Right renal pelvis (tissue), 4 donors: ENCODE results near the gene TTC39B. TPM values are rescaled to one million over a fixed set of nuclear protein-coding genes. Genes with fewer than 3 reads are reported as not detected.

Experiments
- DNase-seq, 4 donors: peaks; one replicate each; pipeline ENCODE4 v3.0.0-alpha.2; 2013; ENCODE audit warnings: low read depth in 4 of 4, low spot score in 3 of 4, missing footprints in 1 of 4
- polyA plus RNA-seq, 4 donors: library from polyadenylated mRNA; unstranded; fragments of 120-200 nt; gene quantifications; one replicate each; pipeline ENCODE4 v1.2.1, GENCODE V29; 2013; ENCODE audit not compliant: insufficient read length in 4 of 4

TTC39B gene
- polyA plus RNA-seq, 4 donors, result 6.7 to 9.3 (median 7.4) TPM

DNA sequence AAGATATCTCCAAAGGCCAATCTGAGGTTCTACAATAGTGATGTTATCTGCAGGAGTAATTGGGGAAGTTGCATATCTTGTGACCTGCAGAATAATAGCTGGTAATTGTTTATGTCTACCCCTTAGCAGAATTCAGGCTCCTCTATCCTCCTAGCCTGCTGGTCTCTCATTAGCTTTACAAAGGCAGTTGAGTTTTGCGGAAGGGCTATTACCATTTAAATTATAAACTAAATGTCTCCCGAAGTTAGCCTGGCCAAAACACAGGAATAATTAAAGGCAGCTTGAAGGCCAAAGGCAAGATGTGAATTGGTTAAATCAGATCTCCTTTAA lies 168.7 kb downstream of the TTC39B start:
- DNase-seq, result no peak

DNA sequence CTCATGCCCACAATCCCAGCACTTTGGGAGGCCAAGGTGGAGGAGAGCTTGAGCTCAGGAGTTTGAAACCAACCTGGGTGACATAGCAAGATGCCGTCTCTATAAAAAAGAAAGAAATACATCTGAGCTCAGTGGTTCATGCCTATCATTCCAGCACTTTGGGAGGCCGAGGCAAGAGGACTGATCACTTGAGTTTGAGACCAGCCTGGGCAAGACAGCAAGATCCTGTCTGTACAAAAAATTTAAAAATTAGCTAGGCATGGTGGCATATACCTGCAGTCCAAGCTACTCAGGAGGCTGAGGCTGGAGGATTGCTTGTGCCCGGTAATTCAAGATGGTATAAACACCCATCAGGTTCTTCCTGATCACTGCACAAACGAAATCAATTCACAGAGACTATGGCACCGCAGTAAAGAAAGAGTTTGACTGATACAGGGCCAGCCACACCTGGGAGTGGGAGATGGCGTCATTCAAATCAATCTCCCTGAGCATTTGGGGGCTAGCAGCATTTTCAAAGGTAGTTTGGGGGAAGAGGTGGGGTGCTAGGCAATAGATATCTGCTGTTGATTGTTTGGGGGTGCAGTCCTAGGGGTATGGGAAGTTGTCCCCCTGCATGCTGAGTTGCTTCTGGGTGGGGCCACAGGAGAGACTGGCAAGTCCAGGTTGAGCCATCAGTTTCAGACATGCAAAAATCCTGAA lies 169.2 kb downstream of the TTC39B start:
- no peak for DNase-seq

DNA sequence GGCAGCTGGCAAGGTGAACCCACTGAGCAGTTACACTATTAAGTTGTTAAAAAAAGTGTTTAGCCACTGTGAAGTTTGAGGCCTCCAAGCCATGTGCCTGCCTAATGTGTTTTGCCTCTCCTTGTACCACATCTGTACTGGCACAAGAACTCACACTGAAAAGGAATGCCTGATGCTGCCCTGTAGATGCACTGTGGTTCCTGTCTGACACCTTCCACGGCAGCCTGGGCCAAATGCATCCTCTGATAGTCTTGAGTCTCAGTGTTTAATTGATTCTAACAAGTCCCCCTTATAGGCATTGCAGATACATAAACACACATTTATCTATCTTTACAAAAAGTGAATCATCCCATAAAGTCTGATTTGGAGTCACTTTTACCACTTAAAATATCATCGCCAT lies 169.9 kb downstream of the TTC39B start:
- DNase-seq, result no peak

DNA sequence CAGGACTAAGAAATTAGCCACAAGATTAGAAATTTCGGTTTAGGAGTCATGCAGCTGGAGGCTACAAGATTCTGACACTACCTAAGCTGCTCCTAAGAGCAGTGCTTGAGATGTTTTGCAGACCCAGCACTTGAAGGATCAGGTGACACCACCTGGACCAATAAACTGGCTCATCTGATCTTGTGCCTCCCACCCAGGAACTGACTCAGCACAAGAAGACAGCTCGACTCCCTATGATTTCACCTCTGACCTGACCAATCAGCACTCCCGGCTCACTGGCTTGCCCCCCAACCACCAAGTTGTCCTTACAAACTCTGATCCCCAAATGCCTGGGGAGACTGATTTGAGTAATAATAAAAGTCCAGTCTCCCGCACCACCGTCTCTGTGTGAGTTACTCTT lies 170.4 kb downstream of the TTC39B start:
- no peak for DNase-seq

GRCh38 chr9:15135164-15135792 lies 171.7 kb downstream of the TTC39B start:
- peak; percentile 71 to 84 (median 80) for DNase-seq

DNA sequence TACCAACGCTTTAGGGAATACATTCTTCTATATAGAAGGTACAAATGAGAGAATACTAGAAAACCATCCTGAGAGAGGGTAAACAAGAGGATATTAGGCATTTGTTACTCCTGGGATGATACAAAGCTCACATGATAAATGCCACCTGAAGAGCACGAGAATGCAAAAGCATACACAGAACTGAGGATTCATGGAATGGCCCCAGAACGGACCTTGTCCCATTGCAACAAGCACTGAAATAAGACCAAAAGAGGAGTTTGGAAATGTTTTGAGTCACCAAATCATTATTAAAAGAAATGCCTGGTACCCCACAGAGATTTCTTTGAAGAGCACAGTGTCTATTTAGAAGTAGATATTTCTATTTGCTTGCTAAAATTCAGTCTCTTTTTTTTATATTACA lies 173.5 kb downstream of the TTC39B start:
- DNase-seq, result no peak

- no peak for DNase-seq
These were observed 174.9 kb downstream of the TTC39B start for GRCh38 chr9:15132091-15132490.

DNA sequence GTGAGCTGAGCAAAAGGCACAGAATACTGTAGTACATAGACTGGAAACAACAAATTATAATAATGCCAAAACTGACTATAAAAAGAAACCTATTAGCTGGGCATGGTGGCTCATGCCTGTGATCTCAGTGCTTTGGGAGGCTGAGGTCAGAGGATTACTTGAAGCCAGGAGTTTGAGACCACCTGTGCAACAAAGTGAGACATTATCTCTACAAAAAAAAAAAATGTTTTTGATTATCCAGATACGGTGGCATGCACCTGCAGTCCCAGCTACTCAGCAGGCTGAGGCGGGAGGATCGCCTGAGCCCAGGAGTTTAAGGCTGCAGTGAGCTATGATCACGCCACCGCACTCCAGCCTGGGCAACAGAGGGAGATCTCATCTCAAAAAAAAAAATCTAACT lies 175.9 kb downstream of the TTC39B start:
- no peak for DNase-seq

GRCh38 chr9:15127831-15128230 lies 179.2 kb downstream of the TTC39B start:
- DNase-seq, result no peak

GRCh38 chr9:15121630-15122029 lies 185.4 kb downstream of the TTC39B start:
- DNase-seq, result no peak

- DNase-seq, result no peak
These were observed 190.9 kb downstream of the TTC39B start for GRCh38 chr9:15116130-15116580.

- DNase-seq, result no peak
These were observed 191.3 kb downstream of the TTC39B start for GRCh38 chr9:15115702-15116101.

DNA sequence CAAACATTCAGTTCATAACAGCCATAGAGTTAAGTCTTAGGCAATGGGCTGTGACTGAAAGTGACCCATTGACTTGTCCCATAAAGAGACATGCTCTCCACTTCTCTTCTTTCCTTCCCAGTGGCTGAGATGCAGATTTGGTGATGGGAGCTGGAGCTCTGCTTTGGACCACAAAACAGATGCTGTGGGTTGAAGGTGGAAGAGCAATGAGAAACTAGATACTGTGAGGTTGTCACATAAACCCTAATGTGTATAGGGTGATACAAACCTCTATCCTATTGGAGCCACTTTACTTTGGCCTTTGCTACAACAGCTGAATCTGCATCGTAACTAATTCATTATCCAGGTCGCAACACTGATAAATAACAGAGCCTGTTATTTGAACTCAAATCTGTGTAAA lies 192.0 kb downstream of the TTC39B start:
- DNase-seq, result no peak

Other genes with a start within 250 kb of the TTC39B start
- 10 to 100 TPM; 43.4 to 50.9 (median 47.7) TPM for gene SNAPC3, start 115.7 kb upstream of the TTC39B start, polyA plus RNA-seq
- gene PSIP1, start 203.8 kb upstream of the TTC39B start, polyA plus RNA-seq, result 100 to 1,000 TPM; 176 to 236 (median 216) TPM
- gene CCDC171, start 245.8 kb upstream of the TTC39B start, polyA plus RNA-seq, result 1 to 10 TPM; 4.4 to 6.2 (median 5.0) TPM